ENCODE results near the gene PDZD7.

Gene PDZD7

GRCh38 chr10:100962351-100963080, 68.4 kb downstream of the PDZD7 start:
- no peak overlapping the region for H3K4me2 ChIP-seq (ENCODE audit: low read length)
- H3K4me3 ChIP-seq (ENCODE audit: low read length) = no peak overlapping the region
- no peak for TF ChIP-seq EZH2phosphoT487 (IDR thresholded peaks at IDR 0.05; ENCODE audit: borderline replicate concordance, low read length)
- TF ChIP-seq CTCF (IDR thresholded peaks at IDR 0.05; ENCODE audit: low read depth, low read length, poor library complexity, severe bottlenecking) = no peak
- H3K4me1 ChIP-seq (ENCODE audit: control insufficient read depth, low read length) = no peaks in the 10 kb centered on the region
- no peaks in the 10 kb centered on the region for H3K79me2 ChIP-seq (ENCODE audit: control insufficient read depth, low read length)
- peaks cover 6% of the 10 kb centered on the region for H3F3A ChIP-seq (ENCODE audit: control insufficient read depth, insufficient read depth)
- H3K27ac ChIP-seq (ENCODE audit: low read depth, low read length) = no peak overlapping the region
- no peaks in the 10 kb centered on the region for H3K9me3 ChIP-seq (ENCODE audit: control insufficient read depth, insufficient read depth, low read length)
- no peaks in the 10 kb centered on the region for H4K20me1 ChIP-seq (ENCODE audit: control insufficient read depth, insufficient read depth, low read depth, low read length)
- H3K9me2 ChIP-seq (replicated peaks; ENCODE audit: control insufficient read depth, low read length) = no peaks in the 10 kb centered on the region
- no peaks in the 10 kb centered on the region for H3K27me3 ChIP-seq (ENCODE audit: control insufficient read depth, low read length)
- peaks cover 60% of the 10 kb centered on the region for H3K36me3 ChIP-seq (ENCODE audit: control insufficient read depth, low read length)

GRCh38 chr10:100960251-100960650, 70.7 kb downstream of the PDZD7 start:
- no peaks in the 10 kb centered on the region for H3K9me3 ChIP-seq (ENCODE audit: control insufficient read depth, insufficient read depth, low read length)
- H3K4me2 ChIP-seq (ENCODE audit: low read length) = no peak overlapping the region
- H3K79me2 ChIP-seq (ENCODE audit: control insufficient read depth, low read length) = no peaks in the 10 kb centered on the region
- no peaks in the 10 kb centered on the region for H3K9me2 ChIP-seq (replicated peaks; ENCODE audit: control insufficient read depth, low read length)
- no peaks in the 10 kb centered on the region for H3K27me3 ChIP-seq (ENCODE audit: control insufficient read depth, low read length)
- H3K4me3 ChIP-seq (ENCODE audit: low read length) = no peak overlapping the region
- peaks cover 2% of the 10 kb centered on the region for H3F3A ChIP-seq (ENCODE audit: control insufficient read depth, insufficient read depth)
- H3K4me1 ChIP-seq (ENCODE audit: control insufficient read depth, low read length) = no peaks in the 10 kb centered on the region
- H4K20me1 ChIP-seq (ENCODE audit: control insufficient read depth, insufficient read depth, low read depth, low read length) = no peaks in the 10 kb centered on the region
- peaks cover 67% of the 10 kb centered on the region for H3K36me3 ChIP-seq (ENCODE audit: control insufficient read depth, low read length)
- TF ChIP-seq CTCF (IDR thresholded peaks at IDR 0.05; ENCODE audit: low read depth, low read length, poor library complexity, severe bottlenecking) = no peak
- no peak for TF ChIP-seq EZH2phosphoT487 (IDR thresholded peaks at IDR 0.05; ENCODE audit: borderline replicate concordance, low read length)
- H3K27ac ChIP-seq (ENCODE audit: low read depth, low read length) = no peak overlapping the region
